Measurements from ENCODE around the gene ZDHHC14. TPM values are rescaled to one million over a fixed set of nuclear protein-coding genes. Genes with fewer than 3 reads are reported as not detected.

ZDHHC14 gene
- total RNA-seq, 4 donors from 2014 or later: 6.5 to 10.4 (median 8.0) TPM

DNA sequence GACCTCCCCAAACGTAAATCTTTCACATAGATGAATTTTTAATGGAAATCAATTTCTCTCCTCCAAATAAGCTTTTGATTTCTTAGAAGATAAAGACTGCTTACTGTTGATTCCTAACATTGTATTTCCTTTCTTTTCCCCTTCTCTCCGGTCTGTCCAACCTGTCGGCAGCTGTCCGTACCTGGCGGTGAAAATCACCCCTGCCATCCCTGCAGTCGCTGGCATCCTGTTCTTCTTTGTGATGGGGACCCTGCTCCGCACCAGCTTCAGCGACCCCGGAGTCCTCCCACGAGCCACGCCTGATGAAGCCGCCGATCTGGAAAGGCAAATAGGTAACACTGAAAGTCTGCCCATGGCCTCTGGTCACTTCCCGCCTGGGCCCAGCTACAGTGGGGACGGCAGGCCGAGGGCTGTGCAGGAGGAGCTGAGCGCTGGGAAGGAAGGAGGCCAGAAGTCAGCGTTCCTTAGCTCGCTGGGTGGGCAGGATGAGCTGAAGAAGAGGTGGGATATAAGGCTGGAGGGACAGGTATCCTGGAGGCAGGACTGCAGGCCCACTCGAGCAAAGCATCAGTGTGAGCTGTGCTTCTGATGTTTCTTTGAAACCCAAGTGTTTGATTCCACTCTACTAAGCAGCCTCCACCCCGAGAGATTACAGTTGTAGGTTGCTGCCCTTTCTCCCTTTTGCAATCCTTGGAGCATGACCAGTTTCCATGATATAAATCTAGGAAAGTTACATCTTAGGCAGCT is 161.6 kb downstream of the ZDHHC14 start:
- TF ChIP-seq, protein P1, sequence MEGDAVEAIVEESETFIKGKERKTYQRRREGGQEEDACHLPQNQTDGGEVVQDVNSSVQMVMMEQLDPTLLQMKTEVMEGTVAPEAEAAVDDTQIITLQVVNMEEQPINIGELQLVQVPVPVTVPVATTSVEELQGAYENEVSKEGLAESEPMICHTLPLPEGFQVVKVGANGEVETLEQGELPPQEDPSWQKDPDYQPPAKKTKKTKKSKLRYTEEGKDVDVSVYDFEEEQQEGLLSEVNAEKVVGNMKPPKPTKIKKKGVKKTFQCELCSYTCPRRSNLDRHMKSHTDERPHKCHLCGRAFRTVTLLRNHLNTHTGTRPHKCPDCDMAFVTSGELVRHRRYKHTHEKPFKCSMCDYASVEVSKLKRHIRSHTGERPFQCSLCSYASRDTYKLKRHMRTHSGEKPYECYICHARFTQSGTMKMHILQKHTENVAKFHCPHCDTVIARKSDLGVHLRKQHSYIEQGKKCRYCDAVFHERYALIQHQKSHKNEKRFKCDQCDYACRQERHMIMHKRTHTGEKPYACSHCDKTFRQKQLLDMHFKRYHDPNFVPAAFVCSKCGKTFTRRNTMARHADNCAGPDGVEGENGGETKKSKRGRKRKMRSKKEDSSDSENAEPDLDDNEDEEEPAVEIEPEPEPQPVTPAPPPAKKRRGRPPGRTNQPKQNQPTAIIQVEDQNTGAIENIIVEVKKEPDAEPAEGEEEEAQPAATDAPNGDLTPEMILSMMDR (IDR thresholded peaks at IDR 0.05; ENCODE audit: low read depth): no peak

- TF ChIP-seq, protein P1 (IDR thresholded peaks at IDR 0.05; ENCODE audit: low read depth): no peak
Measured at GRCh38 chr6:157546321-157546720, 165.3 kb downstream of the ZDHHC14 start.

GRCh38 chr6:157547112-157547511 is 166.1 kb downstream of the ZDHHC14 start:
- TF ChIP-seq, protein P1 (IDR thresholded peaks at IDR 0.05; ENCODE audit: low read depth): no peak

DNA sequence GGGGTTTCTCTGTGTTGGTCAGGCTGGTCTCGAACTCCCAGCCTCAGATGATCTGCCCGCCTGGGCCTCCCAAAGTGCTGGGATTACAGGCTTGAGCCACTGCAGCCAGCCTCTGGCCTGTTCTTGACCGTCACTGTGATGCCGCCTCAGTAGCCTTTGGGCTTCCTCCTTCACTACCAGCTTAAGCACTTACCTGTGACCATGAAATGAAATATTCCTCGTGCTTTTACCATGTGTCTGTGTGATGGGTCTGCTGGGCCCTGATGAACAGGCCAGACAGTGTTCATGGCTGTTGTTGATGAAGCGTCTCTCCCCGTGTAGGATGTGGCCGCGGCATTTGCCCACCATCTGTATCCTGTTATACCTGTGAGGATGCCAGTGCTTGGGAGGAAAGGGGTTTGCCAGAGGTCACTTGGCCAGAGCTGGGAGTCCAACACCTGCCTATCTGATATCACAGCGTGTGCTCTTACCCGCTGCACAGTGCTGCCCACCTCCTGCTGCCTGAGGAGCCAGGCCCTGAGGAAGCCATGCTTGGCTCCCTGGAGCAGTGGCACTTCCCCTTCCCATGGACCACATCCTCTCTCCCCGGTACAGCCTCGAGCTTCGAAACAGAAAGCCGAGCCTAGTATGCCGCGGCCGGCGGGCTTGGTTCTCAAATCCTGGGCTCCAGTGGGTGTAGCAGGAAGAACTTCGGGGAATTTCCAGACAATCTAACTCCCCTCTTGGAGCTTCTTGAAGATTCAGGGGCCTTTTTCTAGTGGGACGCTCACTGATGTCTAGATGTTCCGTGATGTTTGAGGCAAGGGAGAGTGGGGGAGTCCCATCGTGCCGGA is 167.9 kb downstream of the ZDHHC14 start:
- TF ChIP-seq, protein P1 (IDR thresholded peaks at IDR 0.05; ENCODE audit: low read depth): no peak

GRCh38 chr6:157549468-157549745 is 168.4 kb downstream of the ZDHHC14 start:
- TF ChIP-seq, protein P1 (IDR thresholded peaks at IDR 0.05; ENCODE audit: low read depth): no peak

DNA sequence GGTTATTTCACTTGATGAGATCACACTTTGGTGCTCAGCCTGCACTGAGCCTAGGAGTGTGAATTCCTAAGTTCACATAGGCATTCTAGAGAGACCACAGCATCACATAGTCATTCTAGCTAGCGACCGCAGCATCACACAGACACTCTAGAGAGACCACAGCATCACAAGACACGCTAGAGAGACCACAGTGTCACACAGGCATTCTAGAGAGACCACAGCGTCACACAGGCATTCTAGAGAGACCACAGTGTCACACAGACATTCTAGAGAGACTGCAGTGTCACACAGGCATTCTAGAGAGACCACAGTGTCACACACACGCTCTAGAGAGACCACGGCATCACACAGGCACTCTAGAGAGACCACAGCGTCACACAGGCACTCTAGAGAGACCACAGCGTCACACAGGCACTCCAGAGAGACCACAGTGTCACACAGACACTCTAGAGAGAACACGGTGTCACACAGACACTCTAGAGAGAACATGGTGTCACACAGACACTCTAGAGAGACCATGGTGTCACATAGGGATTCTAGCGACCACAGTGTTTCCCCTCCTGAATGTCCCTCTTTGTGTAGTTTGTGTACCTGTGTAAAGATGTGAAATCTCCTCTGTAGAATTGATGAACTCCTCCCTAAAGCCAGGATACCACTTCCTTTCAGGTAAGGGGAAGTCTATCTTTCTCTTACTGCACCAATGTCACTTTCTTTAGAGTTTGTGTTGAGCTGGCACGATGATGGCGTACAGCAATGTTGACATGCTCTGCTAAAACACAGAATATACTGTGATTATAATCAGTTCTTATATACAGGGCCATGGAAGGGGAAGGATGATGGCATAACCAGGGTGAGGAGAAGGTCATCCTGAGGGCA is 169.4 kb downstream of the ZDHHC14 start:
- TF ChIP-seq, protein P1 (IDR thresholded peaks at IDR 0.05; ENCODE audit: low read depth): no peak
